Chondrocyte (in vitro differentiated cells): ENCODE data around the gene NAV3. TPM values are rescaled to one million over a fixed set of nuclear protein-coding genes. Genes with fewer than 3 reads are reported as not detected.

ENCODE experiments used
- DNase-seq: peaks from one replicate; pipeline ENCODE4 v3.0.0; 2021; ENCODE audit warnings: mixed read lengths, low spot score
- H3K27ac Mint-ChIP-seq: one replicate; pipeline ENCODE4 v1.8.0; 2021; ENCODE audit warnings: mild to moderate bottlenecking, moderate library complexity, mixed read lengths; ENCODE audit not compliant: unreplicated experiment
- H3K27me3 Mint-ChIP-seq: 2 replicates; pipeline ENCODE4 v1.8.0; 2021; ENCODE audit warnings: low read depth, mixed read lengths
- H3K36me3 Mint-ChIP-seq: 2 replicates; pipeline ENCODE4 v1.8.0; 2021; ENCODE audit warnings: low read depth, mixed read lengths
- H3K4me1 Mint-ChIP-seq: 2 replicates; pipeline ENCODE4 v1.8.0; 2021; ENCODE audit warnings: low read depth, mild to moderate bottlenecking, mixed read lengths
- H3K4me3 Mint-ChIP-seq: one replicate; pipeline ENCODE4 v1.8.0; 2021; ENCODE audit warnings: mild to moderate bottlenecking, moderate library complexity, mixed read lengths; ENCODE audit not compliant: unreplicated experiment
- H3K9me3 Mint-ChIP-seq: 2 replicates; pipeline ENCODE4 v1.8.0; 2021; ENCODE audit warnings: low read depth, mixed read lengths
- total RNA-seq: library from RNA; stranded (reverse); gene quantifications from 3 replicates; pipeline ENCODE4 v1.2.1, GENCODE V29; 2021
- TF ChIP-seq, protein P1 (sequence below): fragments of 200-600 bp; sonication (generic); IDR thresholded peaks from 2 replicates; pipeline ENCODE4 v1.5.0; 2021; ENCODE audit warnings: antibody characterized with exemption, mild to moderate bottlenecking, moderate library complexity

The NAV3 gene
- total RNA-seq, 1 donor from 2014 or later, result 29.9 TPM

DNA sequence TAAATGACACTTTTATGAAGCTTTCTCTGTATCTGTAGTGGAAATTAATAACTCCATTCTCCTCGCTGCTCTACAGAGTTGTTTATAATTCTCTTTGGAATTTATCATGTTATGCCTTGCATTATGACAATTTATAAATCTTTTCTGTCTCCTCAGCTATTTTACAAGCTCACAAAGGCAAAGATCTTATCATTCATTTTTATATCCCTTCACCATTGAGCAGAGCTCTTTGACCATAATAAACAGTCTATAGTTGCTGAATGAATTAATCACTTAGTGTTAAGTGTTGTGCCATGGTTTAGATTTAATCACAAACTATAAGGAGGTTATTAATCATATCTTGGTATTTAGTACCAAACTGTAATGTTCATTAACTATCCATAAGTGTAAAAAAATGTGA, 126.4 kb downstream of the NAV3 start:
- no peaks in the 10 kb centered on the region for H3K27me3 Mint-ChIP-seq

DNA sequence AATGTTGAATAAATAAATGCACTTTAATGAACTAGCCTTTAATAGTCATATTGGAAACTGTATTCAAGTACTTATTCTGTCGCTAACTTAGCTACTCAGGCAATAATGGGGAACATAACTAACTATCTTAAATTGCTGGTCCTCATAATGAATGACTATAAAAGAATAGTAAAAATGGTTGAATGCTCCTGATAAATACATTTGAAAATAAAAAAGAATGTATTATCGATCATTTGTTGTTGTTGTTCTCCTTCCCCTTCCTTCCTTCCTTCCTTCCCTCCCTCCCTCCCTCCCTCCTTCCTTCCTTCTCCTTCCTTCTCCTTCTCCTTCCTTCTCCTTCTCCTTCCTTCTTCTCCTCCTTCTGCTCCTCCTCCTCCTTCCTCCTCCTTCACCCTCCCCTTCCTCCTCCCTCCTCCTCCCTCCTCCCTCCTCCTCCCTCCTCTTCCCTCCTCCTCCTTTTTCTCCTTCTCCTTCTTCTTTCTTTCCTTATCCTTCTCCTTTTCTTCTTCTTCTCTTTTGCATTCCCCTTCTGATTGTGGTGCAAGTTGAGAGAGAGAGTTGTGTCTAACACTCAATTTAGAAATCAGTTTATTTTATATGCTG, 133.0 kb downstream of the NAV3 start:
- H3K4me1 Mint-ChIP-seq, result peaks cover 13% of the 10 kb centered on the region
- peaks cover 6% of the 10 kb centered on the region for H3K36me3 Mint-ChIP-seq
- H3K4me3 Mint-ChIP-seq, result no peak overlapping the region

More for the DNA sequence above, 126.4 kb downstream of the NAV3 start:
- no peak overlapping the region for H3K27ac Mint-ChIP-seq
- DNase-seq, result no peak
- peaks cover 16% of the 10 kb centered on the region for H3K4me1 Mint-ChIP-seq
- H3K36me3 Mint-ChIP-seq, result peaks cover 7% of the 10 kb centered on the region
- no peak overlapping the region for H3K4me3 Mint-ChIP-seq
- peaks cover 6% of the 10 kb centered on the region for H3K9me3 Mint-ChIP-seq
- TF ChIP-seq, protein P1, sequence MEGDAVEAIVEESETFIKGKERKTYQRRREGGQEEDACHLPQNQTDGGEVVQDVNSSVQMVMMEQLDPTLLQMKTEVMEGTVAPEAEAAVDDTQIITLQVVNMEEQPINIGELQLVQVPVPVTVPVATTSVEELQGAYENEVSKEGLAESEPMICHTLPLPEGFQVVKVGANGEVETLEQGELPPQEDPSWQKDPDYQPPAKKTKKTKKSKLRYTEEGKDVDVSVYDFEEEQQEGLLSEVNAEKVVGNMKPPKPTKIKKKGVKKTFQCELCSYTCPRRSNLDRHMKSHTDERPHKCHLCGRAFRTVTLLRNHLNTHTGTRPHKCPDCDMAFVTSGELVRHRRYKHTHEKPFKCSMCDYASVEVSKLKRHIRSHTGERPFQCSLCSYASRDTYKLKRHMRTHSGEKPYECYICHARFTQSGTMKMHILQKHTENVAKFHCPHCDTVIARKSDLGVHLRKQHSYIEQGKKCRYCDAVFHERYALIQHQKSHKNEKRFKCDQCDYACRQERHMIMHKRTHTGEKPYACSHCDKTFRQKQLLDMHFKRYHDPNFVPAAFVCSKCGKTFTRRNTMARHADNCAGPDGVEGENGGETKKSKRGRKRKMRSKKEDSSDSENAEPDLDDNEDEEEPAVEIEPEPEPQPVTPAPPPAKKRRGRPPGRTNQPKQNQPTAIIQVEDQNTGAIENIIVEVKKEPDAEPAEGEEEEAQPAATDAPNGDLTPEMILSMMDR, result no peak

DNA sequence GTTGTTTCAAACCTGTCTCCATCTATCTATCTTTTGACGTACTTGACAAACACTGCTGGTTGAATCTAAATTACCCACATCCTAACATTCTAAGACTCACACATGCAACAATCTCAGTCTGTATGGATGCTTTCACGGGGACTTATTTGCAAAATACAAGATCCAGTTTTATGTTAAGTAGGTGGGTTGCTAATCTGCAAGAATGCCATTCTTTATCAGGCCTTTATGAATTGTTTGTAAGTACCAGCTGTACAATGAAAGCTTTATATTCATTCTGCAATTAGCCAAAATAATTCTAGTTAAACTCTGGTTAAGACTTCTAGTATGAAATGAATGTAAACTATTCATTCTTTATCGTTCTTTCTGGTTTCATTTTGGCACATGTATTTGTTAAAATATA, 135.1 kb downstream of the NAV3 start:
- H3K4me1 Mint-ChIP-seq, result peaks cover 12% of the 10 kb centered on the region
- TF ChIP-seq, protein P1, result no peak
- no peaks in the 10 kb centered on the region for H3K9me3 Mint-ChIP-seq
- DNase-seq, result no peak
- H3K36me3 Mint-ChIP-seq, result peaks cover 12% of the 10 kb centered on the region
- H3K27me3 Mint-ChIP-seq, result no peaks in the 10 kb centered on the region
- peak overlapping the region; percentile 41 for H3K27ac Mint-ChIP-seq
- no peak overlapping the region for H3K4me3 Mint-ChIP-seq

More for the DNA sequence above, 133.0 kb downstream of the NAV3 start:
- Mint-ChIP-seq H3K27ac (no peak overlapping the region), H3K9me3 (no peaks in the 10 kb centered on the region), H3K27me3 (no peaks in the 10 kb centered on the region)
- no peak for DNase-seq
- TF ChIP-seq, protein P1, result no peak

DNA sequence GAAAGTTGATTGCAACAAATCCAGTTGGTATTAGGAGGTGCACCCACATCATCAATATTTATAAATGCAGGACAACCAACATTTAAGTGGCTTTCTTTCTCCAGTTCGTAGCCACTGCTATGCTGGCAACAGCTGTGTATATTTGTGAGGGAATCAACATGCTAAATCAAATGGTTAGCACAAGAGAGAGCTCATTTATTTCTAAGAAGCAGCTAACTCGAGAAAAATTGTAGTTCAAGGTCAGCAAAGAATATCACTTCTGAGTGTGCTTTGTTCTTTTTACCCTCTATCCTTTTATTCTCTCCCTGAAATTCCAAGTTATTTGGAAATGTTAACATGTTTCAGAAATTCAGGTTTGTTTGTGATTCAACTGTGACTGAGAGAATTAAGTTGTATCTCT, 137.3 kb downstream of the NAV3 start:
- no peak overlapping the region for H3K27ac Mint-ChIP-seq
- H3K9me3 Mint-ChIP-seq, result no peaks in the 10 kb centered on the region
- DNase-seq, result no peak
- peaks cover 5% of the 10 kb centered on the region for H3K36me3 Mint-ChIP-seq
- TF ChIP-seq, protein P1, result no peak
- no peak overlapping the region for H3K4me3 Mint-ChIP-seq
- H3K27me3 Mint-ChIP-seq, result no peaks in the 10 kb centered on the region
- H3K4me1 Mint-ChIP-seq, result peaks cover 12% of the 10 kb centered on the region

DNA sequence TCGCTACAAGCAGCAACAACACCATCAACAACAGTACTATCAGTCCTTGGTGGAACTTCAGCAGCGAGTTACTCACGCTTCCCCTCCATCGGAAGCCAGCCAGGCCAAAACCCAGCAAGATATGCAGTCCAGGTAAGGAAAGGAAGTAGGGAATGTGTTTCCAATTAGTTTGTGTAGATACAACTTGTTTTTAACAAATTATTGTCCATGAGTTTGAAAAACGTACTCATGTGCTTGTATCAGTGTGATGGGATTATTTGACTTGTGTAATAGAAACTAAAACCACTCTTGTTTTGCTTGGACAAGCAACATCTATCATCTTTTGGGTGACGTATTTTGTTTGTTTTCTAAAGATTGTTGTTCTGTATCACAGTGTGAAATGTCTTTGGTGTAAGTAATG, 137.9 kb downstream of the NAV3 start:
- Mint-ChIP-seq H3K36me3 (peaks cover 7% of the 10 kb centered on the region), H3K27ac (no peak overlapping the region), H3K27me3 (no peaks in the 10 kb centered on the region), H3K4me3 (no peak overlapping the region), H3K4me1 (peaks cover 15% of the 10 kb centered on the region), H3K9me3 (no peaks in the 10 kb centered on the region)
- no peak for DNase-seq
- TF ChIP-seq, protein P1, result no peak
